Pancreas (tissue), 10 donors: ENCODE measurements around the gene BCAS3. TPM values are rescaled to one million over a fixed set of nuclear protein-coding genes. Genes with fewer than 3 reads are reported as not detected.

ENCODE experiments used
- ATAC-seq, 4 donors: fragments of 200-7000 bp; cut with Tn5 transposase; one replicate each; pipeline versions ENCODE4 v1.8.0 to v1.9.1; 2020; ENCODE audit warnings: mild to moderate bottlenecking in 4 of 4, moderate library complexity in 4 of 4
- DNase-seq, 6 donors: peaks; one replicate each; pipeline ENCODE4 v3.0.0-alpha.2; 2020
- FAIRE-seq: peaks from 2 replicates; lab custom pipeline; 2012; peaks lifted over from hg19 to GRCh38; lab: Jason Lieb, UNC
- H3K27ac ChIP-seq, 4 donors: fragments of 200-600 bp; sonication (generic); 1 replicate in 3 of 4; 2 replicates in 1 of 4; pipeline versions ENCODE4 v1.5.0 to v1.8.0; 2020
- H3K27me3 ChIP-seq, 4 donors: fragments of 200-600 bp; one replicate each; pipeline ENCODE4 v1.8.0; 2021
- H3K36me3 ChIP-seq, 3 donors: fragments of 200-600 bp; sonication (generic) in 1 of 3; one replicate each; pipeline versions ENCODE4 v1.5.0 to v1.8.0; 2020 to 2021
- H3K4me1 ChIP-seq, 3 donors: fragments of 200-600 bp; one replicate each; pipeline ENCODE4 v1.8.0; 2021
- H3K4me3 ChIP-seq, 4 donors: fragments of 200-600 bp; sonication (generic) in 2 of 4; one replicate each; pipeline versions ENCODE4 v1.5.0 to v1.8.0; 2020 to 2021
- H3K9me3 ChIP-seq, 4 donors: fragments of 200-600 bp; one replicate each; pipeline ENCODE4 v1.8.0; 2021
- WGBS, 2 donors: extraction: QIAGEN DNeasy Blood & Tissue Kit; methylation state at CpG; one replicate each; pipeline ENCODE4 v1.1.7; 2013; 5-methylcytosine and 5-hydroxymethylcytosine counted together
- intact Hi-C, 3 donors: fragments of 100-400 bp; cut with DNase I; formaldehyde crosslinking; loops; one replicate each; pipeline versions ENCODE4 v1.11.1 to v1.14.2; 2022
- polyA plus RNA-seq, 2 donors: library from polyadenylated mRNA; stranded (reverse); fragments of 200-250 nt; gene quantifications; one replicate each; pipeline ENCODE4 v1.2.3, GENCODE V29; 2013
- total RNA-seq, 6 donors: library from RNA; stranded (reverse); fragmentation: NEBNext Ultra II Directional in 4 of 6; extraction: Animal tissue kit (Norgen Biotek cat#: 25700) in 4 of 6; gene quantifications; one replicate each; pipeline versions ENCODE4 v1.2.1 to v1.2.4, GENCODE V29; 2021 to 2023
- TF ChIP-seq, protein P1 (sequence below), 4 donors: fragments of 200-600 bp; sonication (generic) in 3 of 4; IDR thresholded peaks; one replicate each; pipeline versions ENCODE4 v1.5.0 to v1.8.0; 2021; ENCODE audit warnings: antibody characterized with exemption in 4 of 4
- donor health status: healthy with polysubstance abuse.
- donor health status: DM: no; HTN: no; CAD: no; lungs with moderate emphysema.
- donor health status: DM: no; HTN: no; CAD: no.
- donor health status: control.
- donor health status: control.
- donor health status: Bipolar disorder and iron deficiency.
- donor health status: DM: yes; HTN: yes; CAD: no.
- donor health status: DM: no; HTN: no; CAD: no.
- donor health status: DM: no; HTN: no; CAD: no.
- donor health status: DM: yes; HTN: yes; CAD: no.

The BCAS3 gene
- total and polyA plus RNA-seq, 8 donors = 4.6 to 27.7 (median 13.2) TPM

GRCh38 chr17:60695960-60696359 lies 18.3 kb downstream of the BCAS3 start:
- Histone ChIP-seq H3K4me3 (no peak overlapping the region), H3K27me3 (no peaks in the 10 kb centered on the region), H3K36me3 (no peaks in the 10 kb centered on the region), H3K4me1 (no peaks in the 10 kb centered on the region), H3K27ac (no peak overlapping the region), H3K9me3 (no peaks in the 10 kb centered on the region)
- ATAC-seq = no peak
- no peak for FAIRE-seq
- TF ChIP-seq, protein P1, sequence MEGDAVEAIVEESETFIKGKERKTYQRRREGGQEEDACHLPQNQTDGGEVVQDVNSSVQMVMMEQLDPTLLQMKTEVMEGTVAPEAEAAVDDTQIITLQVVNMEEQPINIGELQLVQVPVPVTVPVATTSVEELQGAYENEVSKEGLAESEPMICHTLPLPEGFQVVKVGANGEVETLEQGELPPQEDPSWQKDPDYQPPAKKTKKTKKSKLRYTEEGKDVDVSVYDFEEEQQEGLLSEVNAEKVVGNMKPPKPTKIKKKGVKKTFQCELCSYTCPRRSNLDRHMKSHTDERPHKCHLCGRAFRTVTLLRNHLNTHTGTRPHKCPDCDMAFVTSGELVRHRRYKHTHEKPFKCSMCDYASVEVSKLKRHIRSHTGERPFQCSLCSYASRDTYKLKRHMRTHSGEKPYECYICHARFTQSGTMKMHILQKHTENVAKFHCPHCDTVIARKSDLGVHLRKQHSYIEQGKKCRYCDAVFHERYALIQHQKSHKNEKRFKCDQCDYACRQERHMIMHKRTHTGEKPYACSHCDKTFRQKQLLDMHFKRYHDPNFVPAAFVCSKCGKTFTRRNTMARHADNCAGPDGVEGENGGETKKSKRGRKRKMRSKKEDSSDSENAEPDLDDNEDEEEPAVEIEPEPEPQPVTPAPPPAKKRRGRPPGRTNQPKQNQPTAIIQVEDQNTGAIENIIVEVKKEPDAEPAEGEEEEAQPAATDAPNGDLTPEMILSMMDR (IDR thresholded peaks at IDR 0.05) = no peak
- intact Hi-C loops = no loop called here
- no peak for DNase-seq

DNA sequence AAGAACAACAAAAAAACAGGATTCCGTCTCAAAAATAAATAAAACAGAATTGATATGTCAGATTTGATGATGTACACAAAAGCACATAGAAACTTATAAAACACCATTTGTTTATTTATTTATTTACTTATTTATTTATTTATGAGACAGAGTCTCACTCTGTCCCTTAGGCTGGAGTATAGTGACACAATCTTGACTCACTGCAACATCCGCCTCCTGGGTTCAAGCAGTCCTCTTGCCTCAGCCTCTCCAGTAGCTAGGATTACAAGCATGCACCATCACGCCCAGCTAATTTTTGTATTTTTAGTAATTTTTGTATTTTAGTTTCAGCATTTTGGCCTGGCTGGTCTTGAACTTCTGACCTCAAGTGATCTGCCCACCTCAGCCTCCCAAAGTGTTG lies 21.4 kb downstream of the BCAS3 start:
- Histone ChIP-seq H3K9me3 (no peaks in the 10 kb centered on the region), H3K4me3 (no peak overlapping the region), H3K36me3 (no peaks in the 10 kb centered on the region), H3K27me3 (no peaks in the 10 kb centered on the region), H3K27ac (no peak overlapping the region), H3K4me1 (no peaks in the 10 kb centered on the region)
- DNase-seq (no peak), ATAC-seq (no peak), FAIRE-seq (no peak)
- intact Hi-C loops = no loop called here
- TF ChIP-seq, protein P1 (IDR thresholded peaks at IDR 0.05) = no peak
- WGBS, 2 donors = 94 to 99% methylated on average over 3 of the region's 3 CpGs

DNA sequence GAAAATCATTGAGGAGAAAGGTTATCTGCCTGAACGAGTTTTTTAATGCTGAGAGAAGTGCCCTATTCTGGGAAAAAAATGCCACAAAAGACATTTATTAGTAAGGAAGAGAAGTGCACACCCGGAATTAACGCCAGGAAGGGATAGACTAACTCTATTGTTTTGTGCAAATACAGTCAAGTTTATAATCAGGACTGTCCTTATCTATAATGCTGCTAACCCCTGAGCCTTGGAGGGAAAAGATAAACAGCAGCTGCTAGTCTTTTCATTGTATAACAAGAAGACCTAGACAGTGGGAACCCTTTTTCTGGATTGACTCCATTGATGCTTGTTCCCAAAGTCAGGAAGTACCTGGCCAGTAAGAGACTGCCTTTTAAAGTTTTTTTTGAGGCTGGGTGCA lies 26.5 kb downstream of the BCAS3 start:
- FAIRE-seq (no peak), DNase-seq (no peak), ATAC-seq (no peak)
- TF ChIP-seq, protein P1 (IDR thresholded peaks at IDR 0.05) = no peak
- H3K4me3 ChIP-seq = no peak overlapping the region
- H3K27ac ChIP-seq = no peak overlapping the region
- no peaks in the 10 kb centered on the region for H3K9me3 ChIP-seq
- no peaks in the 10 kb centered on the region for H3K27me3 ChIP-seq
- WGBS, 2 donors = 24 to 28% methylated on average over 3 of the region's 3 CpGs
- no peaks in the 10 kb centered on the region for H3K4me1 ChIP-seq
- H3K36me3 ChIP-seq = no peaks in the 10 kb centered on the region
- intact Hi-C loops = no loop called here

GRCh38 chr17:60712675-60713074 lies 35.0 kb downstream of the BCAS3 start:
- DNase-seq (no peak), FAIRE-seq (no peak), ATAC-seq (no peak)
- TF ChIP-seq, protein P1 (IDR thresholded peaks at IDR 0.05) = no peak
- intact Hi-C loops = no loop called here
- Histone ChIP-seq H3K4me3 (no peak overlapping the region), H3K4me1 (no peaks in the 10 kb centered on the region), H3K27me3 (no peaks in the 10 kb centered on the region), H3K36me3 (no peaks in the 10 kb centered on the region), H3K27ac (no peak overlapping the region), H3K9me3 (no peaks in the 10 kb centered on the region)
- 59 to 64% methylated on average over 2 of the region's 2 CpGs for WGBS, 2 donors

DNA sequence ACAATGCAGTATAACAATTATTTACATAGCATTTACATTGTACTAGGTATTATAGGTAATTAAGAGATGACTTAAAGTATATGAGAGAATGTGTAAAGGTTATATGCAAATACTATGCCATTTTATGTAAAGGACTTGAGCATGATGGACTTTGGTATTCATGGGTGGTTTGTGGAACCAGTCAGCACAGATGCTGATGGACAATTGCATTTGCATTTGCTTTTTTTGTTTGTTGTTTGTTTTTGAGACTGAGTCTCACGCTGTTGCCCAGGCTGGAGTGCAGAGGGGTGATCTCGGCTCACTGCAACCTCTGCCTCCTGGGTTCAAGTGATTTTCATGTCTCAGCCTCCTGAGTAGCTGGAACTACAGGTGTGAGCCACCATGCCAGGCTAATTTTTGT lies 36.0 kb downstream of the BCAS3 start:
- Histone ChIP-seq H3K9me3 (no peaks in the 10 kb centered on the region), H3K27ac (no peak overlapping the region), H3K27me3 (no peaks in the 10 kb centered on the region), H3K36me3 (no peaks in the 10 kb centered on the region), H3K4me1 (no peaks in the 10 kb centered on the region), H3K4me3 (no peak overlapping the region)
- WGBS, 2 donors = 95 to 100% methylated on average over 2 of the region's 2 CpGs
- DNase-seq = no peak
- TF ChIP-seq, protein P1 (IDR thresholded peaks at IDR 0.05) = no peak
- no peak for FAIRE-seq
- no peak for ATAC-seq
- intact Hi-C loops = no loop called here
